Thoracic aorta (tissue), 2 donors: ENCODE measurements around the gene DNAH8. TPM values are rescaled to one million over a fixed set of nuclear protein-coding genes. Genes with fewer than 3 reads are reported as not detected.

Experiments used
- ATAC-seq: fragments of 150-250 bp; one replicate; pipeline ENCODE4 v1.8.0; 2017; ENCODE audit warnings: low read depth; ENCODE audit not compliant: insufficient number of reproducible peaks, low FRiP score
- DNase-seq: peaks from one replicate; pipeline ENCODE4 v3.0.0-alpha.2; 2020; ENCODE audit warnings: low spot score
- H3K27ac ChIP-seq, 2 donors: fragments of 200-600 bp; sonication (generic); 1 replicate in 1 of 2; 2 replicates in 1 of 2; pipeline ENCODE4 v1.5.1; 2016; ENCODE audit warnings: mild to moderate bottlenecking in 2 of 2, moderate library complexity in 2 of 2
- H3K27me3 ChIP-seq: fragments of 200-600 bp; sonication (generic); replicated peaks from 2 replicates; pipeline ENCODE4 v1.6.0; 2016; ENCODE audit warnings: mild to moderate bottlenecking; ENCODE audit not compliant: insufficient read depth
- H3K36me3 ChIP-seq: fragments of 200-600 bp; sonication (generic); one replicate; pipeline ENCODE4 v1.5.1; 2016
- H3K4me1 ChIP-seq, 2 donors: fragments of 200-600 bp; sonication (generic); 1 replicate in 1 of 2; 2 replicates in 1 of 2; pipeline versions ENCODE4 v1.5.1 to v1.6.0; 2016; ENCODE audit warnings: low read depth in 2 of 2, mild to moderate bottlenecking in 1 of 2; ENCODE audit not compliant: control insufficient read depth in 1 of 2
- H3K4me3 ChIP-seq: fragments of 200-600 bp; sonication (generic); 2 replicates; pipeline ENCODE4 v1.5.1; 2016; ENCODE audit warnings: mild to moderate bottlenecking
- H3K9me3 ChIP-seq: fragments of 200-600 bp; sonication (generic); 2 replicates; pipeline ENCODE4 v1.5.1; 2016
- CTCF ChIP-seq: fragments of 200-600 bp; sonication (generic); IDR thresholded peaks from one replicate; pipeline ENCODE4 v1.5.1; 2019; ENCODE audit warnings: antibody characterized with exemption
- total RNA-seq, 2 donors: library from RNA; depleted of rRNA; stranded (reverse); fragments of >200 nt; gene quantifications; one replicate each; pipeline versions ENCODE4 v1.1.0 to v1.2.3, GENCODE V29; 2016

The DNAH8 gene
- total RNA-seq, 2 donors from 2014 or later, result 0.14 TPM; not detected in 1

GRCh38 chr6:38818691-38819090 lies 103.6 kb downstream of the DNAH8 start:
- no peak for TF ChIP-seq CTCF
- H3K27me3 ChIP-seq, result no peaks in the 10 kb centered on the region
- no peaks in the 10 kb centered on the region for H3K9me3 ChIP-seq
- ATAC-seq (no peak), DNase-seq (no peak)
- no peaks in the 10 kb centered on the region for H3K36me3 ChIP-seq
- no peak overlapping the region for H3K4me3 ChIP-seq
- no peak overlapping the region for H3K27ac ChIP-seq
- H3K4me1 ChIP-seq, result no peaks in the 10 kb centered on the region

- Histone ChIP-seq H3K27me3 (no peaks in the 10 kb centered on the region), H3K4me3 (no peak overlapping the region), H3K27ac (no peak overlapping the region), H3K4me1 (no peaks in the 10 kb centered on the region), H3K9me3 (no peaks in the 10 kb centered on the region), H3K36me3 (no peaks in the 10 kb centered on the region)
- no peak for TF ChIP-seq CTCF
- DNase-seq (no peak), ATAC-seq (no peak)
These were observed 107.9 kb downstream of the DNAH8 start for GRCh38 chr6:38822963-38823362.

- no peak overlapping the region for H3K4me3 ChIP-seq
- no peaks in the 10 kb centered on the region for H3K27me3 ChIP-seq
- ATAC-seq, result no peak
- no peaks in the 10 kb centered on the region for H3K4me1 ChIP-seq
- no peaks in the 10 kb centered on the region for H3K9me3 ChIP-seq
- H3K36me3 ChIP-seq, result no peaks in the 10 kb centered on the region
- no peak overlapping the region for H3K27ac ChIP-seq
- TF ChIP-seq CTCF, result no peak
- no peak for DNase-seq
These were observed 109.3 kb downstream of the DNAH8 start for GRCh38 chr6:38824243-38824894.

- no peak overlapping the region for H3K27ac ChIP-seq
- TF ChIP-seq CTCF, result no peak
These were observed 111.9 kb downstream of the DNAH8 start for GRCh38 chr6:38827024-38827423.

GRCh38 chr6:38831865-38832264 lies 116.8 kb downstream of the DNAH8 start:
- Histone ChIP-seq H3K27me3 (no peaks in the 10 kb centered on the region), H3K36me3 (no peaks in the 10 kb centered on the region), H3K4me3 (no peak overlapping the region), H3K9me3 (no peaks in the 10 kb centered on the region), H3K4me1 (no peaks in the 10 kb centered on the region), H3K27ac (no peak overlapping the region)
- TF ChIP-seq CTCF, result no peak
- ATAC-seq (no peak), DNase-seq (no peak)

More at GRCh38 chr6:38827024-38827423, 111.9 kb downstream of the DNAH8 start:
- ATAC-seq (no peak), DNase-seq (no peak)
- Histone ChIP-seq H3K4me1 (no peaks in the 10 kb centered on the region), H3K9me3 (no peaks in the 10 kb centered on the region), H3K27me3 (no peaks in the 10 kb centered on the region), H3K4me3 (no peak overlapping the region), H3K36me3 (no peaks in the 10 kb centered on the region)
